Eye (tissue), 1 donor: Measurements from ENCODE around the gene CA10.

ENCODE experiments used
- DNase-seq: peaks from one replicate; pipeline ENCODE4 v3.0.0-alpha.2; 2015

Gene CA10

GRCh38 chr17:51630101-51630671 is 528.3 kb downstream of the CA10 start:
- DNase-seq = no peak

- DNase-seq = no peak
Measured at GRCh38 chr17:51629232-51629631, 529.3 kb downstream of the CA10 start.

- DNase-seq = no peak
Measured at GRCh38 chr17:51627779-51628178, 530.7 kb downstream of the CA10 start.

GRCh38 chr17:51618476-51618875 is 540.0 kb downstream of the CA10 start:
- DNase-seq = no peak

GRCh38 chr17:51617986-51618385 is 540.5 kb downstream of the CA10 start:
- DNase-seq = peak; percentile 32

GRCh38 chr17:51613255-51613654 is 545.3 kb downstream of the CA10 start:
- DNase-seq = no peak

GRCh38 chr17:51612692-51613091 is 545.8 kb downstream of the CA10 start:
- DNase-seq = no peak

- DNase-seq = no peak
Measured at GRCh38 chr17:51611585-51611984, 546.9 kb downstream of the CA10 start.

GRCh38 chr17:51610834-51611233 is 547.7 kb downstream of the CA10 start:
- DNase-seq = no peak

- DNase-seq = no peak
Measured at GRCh38 chr17:51610155-51610554, 548.4 kb downstream of the CA10 start.

GRCh38 chr17:51608251-51608933 is 550.1 kb downstream of the CA10 start:
- no peak for DNase-seq

GRCh38 chr17:51607512-51607911 is 551.0 kb downstream of the CA10 start:
- DNase-seq = no peak

GRCh38 chr17:51604299-51605020 is 554.1 kb downstream of the CA10 start:
- no peak for DNase-seq

- no peak for DNase-seq
Measured at GRCh38 chr17:51601622-51602261, 556.8 kb downstream of the CA10 start.

- DNase-seq = no peak
Measured at GRCh38 chr17:51598824-51599223, 559.7 kb downstream of the CA10 start.

- no peak for DNase-seq
Measured at GRCh38 chr17:51597345-51597744, 561.2 kb downstream of the CA10 start.

- no peak for DNase-seq
Measured at GRCh38 chr17:51595826-51596398, 562.6 kb downstream of the CA10 start.

- peak; percentile 40 for DNase-seq
Measured at GRCh38 chr17:51590071-51590656, 568.4 kb downstream of the CA10 start.

- DNase-seq = no peak
Measured at GRCh38 chr17:51588063-51588462, 570.5 kb downstream of the CA10 start.

- DNase-seq = no peak
Measured at GRCh38 chr17:51587516-51587915, 571.0 kb downstream of the CA10 start.

- DNase-seq = peak; percentile 23
Measured at GRCh38 chr17:51585514-51586104, 572.9 kb downstream of the CA10 start.

- DNase-seq = no peak
Measured at GRCh38 chr17:51580869-51581268, 577.6 kb downstream of the CA10 start.
